Lower lobe of right lung (tissue), 2 donors: ENCODE data around the gene PHKB. TPM values are rescaled to one million over a fixed set of nuclear protein-coding genes. Genes with fewer than 3 reads are reported as not detected.

Source experiments
- ATAC-seq, 2 donors: fragments of 200-7000 bp; cut with Tn5 transposase; one replicate each; pipeline ENCODE4 v1.9.1; 2020 to 2022; ENCODE audit warnings: mild to moderate bottlenecking in 2 of 2, moderate library complexity in 2 of 2
- DNase-seq: peaks from one replicate; pipeline ENCODE4 v3.0.0-alpha.2; 2020
- H3K27ac ChIP-seq: fragments of 200-600 bp; one replicate; pipeline ENCODE4 v1.8.0; 2022
- H3K27me3 ChIP-seq: fragments of 200-600 bp; one replicate; pipeline ENCODE4 v1.8.0; 2022; ENCODE audit warnings: low read depth
- H3K36me3 ChIP-seq: fragments of 200-600 bp; one replicate; pipeline ENCODE4 v1.8.0; 2022; ENCODE audit warnings: mild to moderate bottlenecking
- H3K4me1 ChIP-seq: fragments of 200-600 bp; one replicate; pipeline ENCODE4 v1.8.0; 2022
- H3K4me3 ChIP-seq: fragments of 200-600 bp; one replicate; pipeline ENCODE4 v1.8.0; 2022; ENCODE audit warnings: mild to moderate bottlenecking
- H3K9me3 ChIP-seq: fragments of 200-600 bp; one replicate; pipeline ENCODE4 v1.8.0; 2022
- CTCF ChIP-seq: fragments of 200-600 bp; IDR thresholded peaks from one replicate; pipeline ENCODE4 v1.8.0; 2022; ENCODE audit warnings: antibody characterized with exemption, mild to moderate bottlenecking
- intact Hi-C: fragments of 100-400 bp; cut with DNase I; formaldehyde crosslinking; loops from one replicate; pipeline ENCODE4 v1.11.0; 2022
- total RNA-seq: library from RNA; stranded (reverse); fragmentation: NEBNext Ultra II Directional; extraction: Animal tissue kit (Norgen Biotek cat#: 25700); gene quantifications from one replicate; pipeline ENCODE4 v1.2.1, GENCODE V29; 2021
- donor health status: DM: no; HTN: yes; CAD: no; lungs with severe emphysema.

PHKB gene
- total RNA-seq, 1 donor from 2014 or later = 95.1 TPM

GRCh38 chr16:47750371-47750770, 289.2 kb downstream of the PHKB start:
- Histone ChIP-seq H3K9me3 (no peaks in the 10 kb centered on the region), H3K36me3 (no peaks in the 10 kb centered on the region), H3K27ac (no peak overlapping the region), H3K4me1 (no peaks in the 10 kb centered on the region), H3K4me3 (no peak overlapping the region), H3K27me3 (no peaks in the 10 kb centered on the region)
- intact Hi-C loops = no loop called here
- DNase-seq (no peak), ATAC-seq (no peak)
- TF ChIP-seq CTCF = no peak

Other genes starting within 250 kb of the PHKB start
- gene ITFG1, start 268 bp upstream of the PHKB start, total RNA-seq = 50.0 TPM